Measurements from ENCODE around the gene PDRG1.

Gene PDRG1

GRCh38 chr20:31951530-31952453 lies at the start of gene PDRG1:
Gene PDRG1 (minus strand): TSS chr20:31952046. CDS start chr20:31951961, 85 bp downstream.
- DNase-seq, result peak; percentile 96

- no peak for DNase-seq
Measured at GRCh38 chr20:31998246-31998645, 46.4 kb upstream of the PDRG1 start.

GRCh38 chr20:31996996-31997395 lies 45.1 kb upstream of the PDRG1 start:
- DNase-seq, result no peak

GRCh38 chr20:31992086-31992485 lies 40.2 kb upstream of the PDRG1 start:
- DNase-seq, result no peak

- DNase-seq, result no peak
Measured at GRCh38 chr20:31991339-31991705, 39.5 kb upstream of the PDRG1 start.

GRCh38 chr20:31990641-31991338 lies 38.9 kb upstream of the PDRG1 start:
- no peak for DNase-seq

- DNase-seq, result no peak
Measured at GRCh38 chr20:31989030-31989645, 37.3 kb upstream of the PDRG1 start.

GRCh38 chr20:31988430-31989015 lies 36.7 kb upstream of the PDRG1 start:
- DNase-seq, result no peak

- DNase-seq, result no peak
Measured at GRCh38 chr20:31987744-31988143, 35.9 kb upstream of the PDRG1 start.

- no peak for DNase-seq
Measured at GRCh38 chr20:31984981-31985471, 33.2 kb upstream of the PDRG1 start.

- DNase-seq, result no peak
Measured at GRCh38 chr20:31981784-31982183, 29.9 kb upstream of the PDRG1 start.

- DNase-seq, result no peak
Measured at GRCh38 chr20:31979713-31980426, 28.0 kb upstream of the PDRG1 start.

- no peak for DNase-seq
Measured at GRCh38 chr20:31977080-31977479, 25.2 kb upstream of the PDRG1 start.

GRCh38 chr20:31975874-31976273 lies 24.0 kb upstream of the PDRG1 start:
- DNase-seq, result no peak

GRCh38 chr20:31974951-31975487 lies 23.2 kb upstream of the PDRG1 start:
- DNase-seq, result no peak

- DNase-seq, result no peak
Measured at GRCh38 chr20:31974296-31974695, 22.4 kb upstream of the PDRG1 start.

- no peak for DNase-seq
Measured at GRCh38 chr20:31972471-31973021, 20.7 kb upstream of the PDRG1 start.

GRCh38 chr20:31969991-31970390 lies 18.1 kb upstream of the PDRG1 start:
- no peak for DNase-seq

GRCh38 chr20:31968291-31969126 lies 16.7 kb upstream of the PDRG1 start:
- DNase-seq, result no peak

GRCh38 chr20:31967830-31968249 lies 16.0 kb upstream of the PDRG1 start, which contains the start of gene XKR7:
Gene XKR7 (plus strand): TSS chr20:31968151. CDS start chr20:31968176, 25 bp downstream.
- DNase-seq, result peak; percentile 49

Measured in NCI-H748 treated with DMSO at 0.1 percent for 48 hours (cell line).